ENCODE measurements around the gene GPR22. TPM values are rescaled to one million over a fixed set of nuclear protein-coding genes. Genes with fewer than 3 reads are reported as not detected.

GPR22 gene
- total RNA-seq, 4 donors from 2014 or later = 0.14 TPM; not detected in 3

- Histone ChIP-seq H3K9me3 (no peaks in the 10 kb centered on the region), H3K4me1 (peaks cover 0 to 4% (median 0%) of the 10 kb centered on the region in 4 donors), H3K36me3 (no peaks in the 10 kb centered on the region), H3K27me3 (no peaks in the 10 kb centered on the region), H3K27ac (no peak overlapping the region), H3K4me3 (no peak overlapping the region)
- no peak for DNase-seq
- TF ChIP-seq EP300 (IDR thresholded peaks at IDR 0.05; ENCODE audit: low read depth) (no peak), POLR2A (IDR thresholded peaks at IDR 0.05) (no peak), POLR2AphosphoS5 (IDR thresholded peaks at IDR 0.05) (no peak), CTCF (IDR thresholded peaks at IDR 0.05) (no peak)
- intact Hi-C loops (cut with DNase I; ENCODE audit: low total_unique reads) (no loop called here), in situ Hi-C loops (cut with MboI; ENCODE audit: low pct_ligation_motif_present in 1 of 4, low pct_unique_long_range_greater_than_20kb in 1 of 4, low sequenced_read_pairs in 3 of 4) (loop anchor here in 3 of 4 donors (10.0 to 25.0 kb wide), 3 partner anchors 257 to 419 kb away; partner anchors contain the start of gene DLD (in 1 of the 3))
- 97 to 100% methylated on average over 1 to 2 of the region's 2 CpGs for WGBS, 2 donors (ENCODE audit: low coverage in 1 of 2)
Measured at GRCh38 chr7:107467972-107468371, 1.9 kb upstream of the GPR22 start.

- peaks cover 0 to 4% (median 0%) of the 10 kb centered on the region in 4 donors for H3K4me1 ChIP-seq
- no peak overlapping the region for H3K27ac ChIP-seq
- no peak for TF ChIP-seq CTCF (IDR thresholded peaks at IDR 0.05)
- TF ChIP-seq EP300 (IDR thresholded peaks at IDR 0.05; ENCODE audit: low read depth) = no peak
- TF ChIP-seq POLR2AphosphoS5 (IDR thresholded peaks at IDR 0.05) = no peak
- TF ChIP-seq POLR2A (IDR thresholded peaks at IDR 0.05) = no peak
- no peak overlapping the region for H3K4me3 ChIP-seq
- no peaks in the 10 kb centered on the region for H3K9me3 ChIP-seq
- no peaks in the 10 kb centered on the region for H3K36me3 ChIP-seq
- intact Hi-C loops (cut with DNase I; ENCODE audit: low total_unique reads) = no loop called here
- in situ Hi-C loops (cut with MboI; ENCODE audit: low pct_ligation_motif_present in 1 of 4, low pct_unique_long_range_greater_than_20kb in 1 of 4, low sequenced_read_pairs in 3 of 4) = loop anchor here in 3 of 4 donors (10.0 to 25.0 kb wide), 3 partner anchors 256 to 418 kb away; partner anchors contain the start of gene DLD (in 1 of the 3)
- DNase-seq = no peak
- H3K27me3 ChIP-seq = no peaks in the 10 kb centered on the region
- 100% methylated on average over 1 of the region's 1 CpG for WGBS, 2 donors (ENCODE audit: low coverage in 1 of 2)
Measured at GRCh38 chr7:107468824-107469223, 1.0 kb upstream of the GPR22 start.

GRCh38 chr7:107471292-107472070 is 1.6 kb downstream of the GPR22 start:
- H3K27ac ChIP-seq = no peak overlapping the region
- in situ Hi-C loops (cut with MboI; ENCODE audit: low pct_ligation_motif_present in 1 of 4, low pct_unique_long_range_greater_than_20kb in 1 of 4, low sequenced_read_pairs in 3 of 4) (loop anchor here in 1 of 4 donors (25.0 kb wide), 1 partner anchor 416 kb away; the partner anchor contains the start of gene DLD), intact Hi-C loops (cut with DNase I; ENCODE audit: low total_unique reads) (no loop called here)
- DNase-seq = no peak
- H3K9me3 ChIP-seq = no peaks in the 10 kb centered on the region
- H3K4me1 ChIP-seq = peaks cover 0 to 4% (median 0%) of the 10 kb centered on the region in 4 donors
- no peak overlapping the region for H3K4me3 ChIP-seq
- H3K36me3 ChIP-seq = no peaks in the 10 kb centered on the region
- 79 to 84% methylated on average over 3 of the region's 3 CpGs for WGBS, 2 donors (ENCODE audit: low coverage in 1 of 2)
- H3K27me3 ChIP-seq = no peaks in the 10 kb centered on the region
- no peak for TF ChIP-seq EP300 (IDR thresholded peaks at IDR 0.05; ENCODE audit: low read depth)
- no peak for TF ChIP-seq POLR2AphosphoS5 (IDR thresholded peaks at IDR 0.05)
- TF ChIP-seq POLR2A (IDR thresholded peaks at IDR 0.05) = no peak
- no peak for TF ChIP-seq CTCF (IDR thresholded peaks at IDR 0.05)

- H3K27ac ChIP-seq = no peak overlapping the region
- DNase-seq = no peak
- no peaks in the 10 kb centered on the region for H3K27me3 ChIP-seq
- no peaks in the 10 kb centered on the region for H3K36me3 ChIP-seq
- WGBS, 2 donors (ENCODE audit: low coverage in 1 of 2) = 73 to 84% methylated on average over 3 of the region's 3 CpGs
- in situ Hi-C loops (cut with MboI; ENCODE audit: low pct_ligation_motif_present in 1 of 4, low pct_unique_long_range_greater_than_20kb in 1 of 4, low sequenced_read_pairs in 3 of 4) (loop anchor here in 1 of 4 donors (25.0 kb wide), 1 partner anchor 415 kb away; the partner anchor contains the start of gene DLD), intact Hi-C loops (cut with DNase I; ENCODE audit: low total_unique reads) (no loop called here)
- H3K4me3 ChIP-seq = no peak overlapping the region
- TF ChIP-seq EP300 (IDR thresholded peaks at IDR 0.05; ENCODE audit: low read depth) (no peak), CTCF (IDR thresholded peaks at IDR 0.05) (no peak), POLR2AphosphoS5 (IDR thresholded peaks at IDR 0.05) (no peak), POLR2A (IDR thresholded peaks at IDR 0.05) (no peak)
- no peaks in the 10 kb centered on the region for H3K9me3 ChIP-seq
- H3K4me1 ChIP-seq = peaks cover 0 to 4% (median 0%) of the 10 kb centered on the region in 4 donors
Measured at GRCh38 chr7:107472116-107472515, 2.3 kb downstream of the GPR22 start.

All from transverse colon (tissue), 4 donors.